IMR-90 (cell line): ENCODE measurements around the gene IGBP1. TPM values are rescaled to one million over a fixed set of nuclear protein-coding genes. Genes with fewer than 3 reads are reported as not detected.
A peak's percentile ranks its signal among the peaks of the same experiment; 100 is the strongest.

ENCODE experiments used
- ATAC-seq: fragments of 200-7000 bp; cut with Tn5 transposase; 2 replicates; pipeline ENCODE4 v1.9.1; 2020; ENCODE audit warnings: low read depth, mild to moderate bottlenecking, moderate library complexity
- BruUV-seq: library from RNA; stranded (reverse); fragments of 400-500 nt; replicated peaks from 2 replicates; lab custom pipeline; 2021; lab: Mats Ljungman, UMichigan
- CTCF ChIA-PET: fragments of 300-600 bp; formaldehyde crosslinking; extraction: SDS; loops from one replicate; lab custom pipeline; 2021; ENCODE audit warnings: antibody characterized with exemption; lab: Yijun Ruan, JAX
- POLR2A ChIA-PET: fragments of 300-600 bp; sonication (Branson Sonifier 250); formaldehyde crosslinking; loops from one replicate; lab custom pipeline; 2022; ENCODE audit warnings: antibody characterized with exemption; ENCODE audit not compliant: unreplicated experiment; lab: Charles Lee
- DNase-seq: peaks from one replicate; pipeline ENCODE4 v3.0.0; 2013
- H2AFZ ChIP-seq: replicated peaks from 2 replicates; pipeline ENCODE3; 2013; ENCODE audit warnings: low read length, mild to moderate bottlenecking; ENCODE audit not compliant: poor library complexity
- H2AK5ac ChIP-seq: 2 replicates; pipeline ENCODE4 v1.6.1; 2013; ENCODE audit warnings: low read depth, low read length, inconsistent platforms
- H2AK9ac ChIP-seq: replicated peaks from 2 replicates; pipeline ENCODE3; 2013; ENCODE audit warnings: mild to moderate bottlenecking, low read depth, low read length, moderate library complexity; ENCODE audit not compliant: poor library complexity
- H2BK120ac ChIP-seq: 2 replicates; pipeline ENCODE4 v1.6.1; 2013; ENCODE audit warnings: low read depth, low read length, inconsistent platforms
- H2BK15ac ChIP-seq: 3 replicates; pipeline ENCODE4 v1.6.1; 2013; ENCODE audit warnings: low read depth, low read length, inconsistent platforms
- H2BK20ac ChIP-seq: 2 replicates; pipeline ENCODE4 v1.6.1; 2013; ENCODE audit warnings: low read depth, mild to moderate bottlenecking, inconsistent platforms, low read length, moderate library complexity
- H2BK5ac ChIP-seq: 2 replicates; pipeline ENCODE4 v1.6.1; 2013; ENCODE audit warnings: mild to moderate bottlenecking, low read depth, low read length, inconsistent platforms; ENCODE audit not compliant: poor library complexity, severe bottlenecking
- H3K14ac ChIP-seq: replicated peaks from 2 replicates; pipeline ENCODE4 v1.6.1; 2013; ENCODE audit warnings: low read depth, low read length, inconsistent platforms
- H3K18ac ChIP-seq: 2 replicates; pipeline ENCODE4 v1.6.1; 2013; ENCODE audit warnings: low read depth, low read length, control low read depth
- H3K23ac ChIP-seq: 2 replicates; pipeline ENCODE4 v1.6.1; 2013; ENCODE audit warnings: low read depth, low read length, inconsistent platforms
- H3K27ac ChIP-seq: 2 replicates; pipeline ENCODE4 v1.5.1; 2013; ENCODE audit warnings: mild to moderate bottlenecking, control low read depth, low read length; ENCODE audit not compliant: insufficient read depth
- H3K27me3 ChIP-seq: 2 replicates; pipeline ENCODE4 v1.6.1; 2013; ENCODE audit warnings: low read length; ENCODE audit not compliant: control insufficient read depth, insufficient read depth
- H3K36me3 ChIP-seq: 2 replicates; pipeline ENCODE4 v1.6.1; 2013; ENCODE audit warnings: low read length, mixed read lengths; ENCODE audit not compliant: control insufficient read depth, insufficient read depth
- H3K4ac ChIP-seq: 2 replicates; pipeline ENCODE4 v1.6.1; 2013; ENCODE audit warnings: low read depth, low read length, inconsistent platforms
- H3K4me1 ChIP-seq: 2 replicates; pipeline ENCODE4 v1.6.1; 2013; ENCODE audit warnings: low read length, mixed read lengths; ENCODE audit not compliant: control insufficient read depth, insufficient read depth
- H3K4me2 ChIP-seq: 2 replicates; pipeline ENCODE4 v1.6.1; 2013; ENCODE audit warnings: low read depth, mild to moderate bottlenecking, control low read depth, low read length, moderate library complexity
- H3K4me3 ChIP-seq: 2 replicates; pipeline ENCODE4 v1.5.1; 2013; ENCODE audit warnings: low read depth, mild to moderate bottlenecking, control low read depth, low read length, moderate library complexity; ENCODE audit not compliant: insufficient read depth
- H3K56ac ChIP-seq: 2 replicates; pipeline ENCODE4 v1.6.1; 2013; ENCODE audit warnings: low read length, inconsistent platforms; ENCODE audit not compliant: insufficient read depth; ENCODE audit errors: extremely low read depth
- H3K79me1 ChIP-seq, 2 experiments: 2 replicates each; pipeline ENCODE4 v1.6.1; 2013; ENCODE audit warnings: low read length in 2 of 2, inconsistent platforms in 1 of 2, low read depth in 1 of 2
- H3K9ac ChIP-seq: 2 replicates; pipeline ENCODE4 v1.6.1; 2013; ENCODE audit warnings: low read depth, low read length, control low read depth
- H3K9me1 ChIP-seq: 2 replicates; pipeline ENCODE4 v1.6.1; 2013; ENCODE audit warnings: low read length, inconsistent platforms; ENCODE audit not compliant: insufficient read depth
- H3K9me3 ChIP-seq: 2 replicates; pipeline ENCODE4 v1.6.1; 2013; ENCODE audit warnings: low read length; ENCODE audit not compliant: control insufficient read depth, insufficient read depth
- H4K20me1 ChIP-seq: 2 replicates; pipeline ENCODE4 v1.6.1; 2013; ENCODE audit warnings: low read length, inconsistent platforms; ENCODE audit not compliant: insufficient read depth
- H4K5ac ChIP-seq: 2 replicates; pipeline ENCODE4 v1.6.1; 2013; ENCODE audit warnings: mild to moderate bottlenecking, low read depth, low read length, control low read depth
- H4K8ac ChIP-seq, 2 experiments: 2 replicates each; pipeline ENCODE4 v1.6.1; 2013; ENCODE audit warnings: low read depth in 2 of 2, low read length in 2 of 2, control low read depth in 1 of 2, inconsistent platforms in 1 of 2
- H4K91ac ChIP-seq: 2 replicates; pipeline ENCODE4 v1.6.1; 2013; ENCODE audit warnings: low read depth, low read length, inconsistent platforms; ENCODE audit not compliant: insufficient read depth
- FOS ChIP-seq: fragments of 150-350 bp; IDR thresholded peaks from 2 replicates; pipeline ENCODE4 v1.6.1; 2016; ENCODE audit warnings: low read depth, low read length
- MAFK ChIP-seq: IDR thresholded peaks from 2 replicates; pipeline ENCODE4 v1.6.1; 2012; ENCODE audit warnings: low read depth, low read length, improper control_type of control experiment
- MXI1 ChIP-seq: IDR thresholded peaks from 2 replicates; pipeline ENCODE4 v1.6.1; 2012; ENCODE audit warnings: low read depth, mild to moderate bottlenecking, low read length, moderate library complexity, borderline replicate concordance
- WGBS, 2 experiments: methylation state at CpG; one replicate each; pipeline versions ENCODE4 v1.1.5 to v1.1.7; 2013; ENCODE audit warnings: missing lambda C conversion rate in 2 of 2; ENCODE audit not compliant: insufficient read length in 1 of 2; ENCODE audit errors: extremely low coverage in 2 of 2; 5-methylcytosine and 5-hydroxymethylcytosine counted together
- dilution Hi-C: fragments of 300-500 bp; cut with HindIII; formaldehyde crosslinking; loops from one replicate; pipeline ENCODE4 v1.14.3; 2018; ENCODE audit warnings: low sequenced_read_pairs; ENCODE audit not compliant: unreplicated experiment
- in situ Hi-C: fragments of 300-500 bp; cut with MboI; formaldehyde crosslinking; loops from 3 replicates; pipeline ENCODE4 v1.14.3; 2019; ENCODE audit warnings: low sequenced_read_pairs, inconsistent platforms, mixed read lengths
- intact Hi-C: fragments of 100-400 bp; cut with micrococcal nuclease; formaldehyde crosslinking; loops from 2 replicates; pipeline ENCODE4 v1.10.0; 2022
- polyA plus RNA-seq, 3 experiments: library from polyadenylated mRNA; depleted of rRNA; stranded (reverse); fragments of >200 nt; gene quantifications; 2 replicates each; pipeline ENCODE4 v1.2.3, GENCODE V29; 2012; ENCODE audit warnings: low replicate concordance in 1 of 3
- total RNA-seq: library from RNA; depleted of rRNA; stranded (reverse); fragments of >200 nt; gene quantifications from 2 replicates; pipeline ENCODE4 v1.2.3, GENCODE V29; 2012

Gene IGBP1
- total and polyA plus RNA-seq, 2 of the 4 experiments (the other 2 are of a cell fraction), result 51.8 to 87.1 TPM

GRCh38 chrX:70124678-70125077, 8.6 kb upstream of the IGBP1 start:
- no peak for DNase-seq
- no peak overlapping the region for H4K8ac ChIP-seq
- H2BK15ac ChIP-seq, result no peak overlapping the region
- H3K9me1 ChIP-seq, result no peaks in the 10 kb centered on the region
- TF ChIP-seq FOS (no peak), MAFK (peak; percentile 64), MXI1 (no peak)
- H2AFZ ChIP-seq, result no peak overlapping the region
- no peak overlapping the region for H3K23ac ChIP-seq
- H3K9me3 ChIP-seq, result no peaks in the 10 kb centered on the region
- no peak overlapping the region for H3K56ac ChIP-seq
- H3K36me3 ChIP-seq, result no peaks in the 10 kb centered on the region
- H4K91ac ChIP-seq, result no peak overlapping the region
- no peaks in the 10 kb centered on the region; the same call in 1 of the 2 replicates for H3K27me3 ChIP-seq
- no peaks in the 10 kb centered on the region for H4K20me1 ChIP-seq
- H3K27ac ChIP-seq, result no peak overlapping the region
- H2BK5ac ChIP-seq, result no peak overlapping the region
- no TSS peak for BruUV-seq
- ChIA-PET CTCF (no interaction called here), POLR2A (no interaction called here)
- H2AK9ac ChIP-seq, result no peak overlapping the region
- H2AK5ac ChIP-seq, result no peak overlapping the region
- no peak overlapping the region for H3K4me2 ChIP-seq
- H3K14ac ChIP-seq, result no peak overlapping the region
- H2BK120ac ChIP-seq, result no peak overlapping the region
- no peak overlapping the region for H4K5ac ChIP-seq
- H3K9ac ChIP-seq, result no peak overlapping the region
- no peak overlapping the region for H3K4ac ChIP-seq
- intact Hi-C loops (no loop called here), in situ Hi-C loops (no loop called here), dilution Hi-C loops (no loop called here)
- no peak for ATAC-seq
- no peak overlapping the region for H3K18ac ChIP-seq
- WGBS, 2 experiments, result 78% methylated on average over 1 of the region's 2 CpGs; no CpG with 5 or more reads in 1 of the 2 experiments
- H3K4me1 ChIP-seq, result no peaks in the 10 kb centered on the region
- no peak overlapping the region for H2BK20ac ChIP-seq
- H3K79me1 ChIP-seq, result no peaks in the 10 kb centered on the region
- H3K4me3 ChIP-seq, result no peak overlapping the region
